Measurements from ENCODE around the gene PRM2.

The PRM2 gene

GRCh38 chr16:11248133-11248532, 28.1 kb downstream of the PRM2 start:
- no peak for DNase-seq (ENCODE audit: low read depth)

- DNase-seq (ENCODE audit: low read depth), result no peak
These were observed 30.3 kb downstream of the PRM2 start for GRCh38 chr16:11245988-11246387.

GRCh38 chr16:11245222-11245737, 31.0 kb downstream of the PRM2 start:
- DNase-seq (ENCODE audit: low read depth), result no peak

DNA sequence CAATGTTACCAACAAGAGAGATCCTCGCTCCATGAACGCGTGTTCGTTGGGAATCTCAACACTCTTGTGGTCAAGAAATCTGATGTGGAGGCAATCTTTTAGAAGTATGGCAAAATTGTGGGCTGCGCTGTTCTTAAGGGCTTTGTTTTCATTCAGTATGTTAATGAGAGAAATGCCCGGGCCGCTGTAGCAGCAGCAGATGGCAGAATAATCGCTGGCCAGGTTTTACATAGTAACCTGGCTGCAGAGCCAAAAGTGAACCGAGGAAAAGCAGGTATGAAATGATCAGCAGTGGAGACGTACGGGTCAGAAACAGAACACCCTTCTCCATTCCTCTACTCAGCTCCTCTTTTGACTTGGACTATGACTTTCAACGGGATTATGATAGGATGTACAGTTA, 33.6 kb downstream of the PRM2 start:
- no peak for DNase-seq (ENCODE audit: low read depth)

DNA sequence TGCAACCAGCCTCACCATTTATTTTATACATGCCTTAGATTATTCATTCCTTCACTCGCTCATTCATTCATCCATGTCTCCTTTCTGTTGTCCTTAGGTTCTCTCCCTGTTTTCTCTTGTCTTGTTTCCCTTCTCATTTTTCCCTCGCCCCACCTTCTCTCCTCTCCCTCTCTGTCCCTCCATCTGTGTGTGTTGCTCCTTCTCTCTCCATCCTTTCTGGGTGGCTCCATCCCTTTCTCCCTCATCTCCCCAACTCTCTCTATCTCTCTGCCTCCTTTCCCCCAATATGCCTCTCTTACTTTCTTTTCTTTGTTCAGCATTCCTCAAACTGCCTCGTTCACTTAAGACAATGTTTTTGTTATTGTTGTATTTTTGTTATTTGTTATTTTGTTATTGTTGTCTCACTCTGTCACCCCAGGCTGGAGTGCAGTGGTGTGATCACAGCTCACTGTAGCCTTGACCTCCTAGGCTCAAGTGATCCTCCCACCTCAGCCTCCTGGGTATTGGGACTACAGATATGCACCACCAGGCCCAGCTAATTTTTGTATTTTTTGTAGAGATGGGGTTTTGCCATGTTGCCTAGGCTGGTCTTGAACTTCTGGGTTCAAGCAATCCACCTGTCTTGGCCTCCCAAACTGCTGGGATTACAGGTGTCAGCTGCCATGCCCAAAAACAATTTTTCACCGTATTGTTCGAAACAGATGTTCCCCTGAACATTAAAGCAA, 34.6 kb downstream of the PRM2 start:
- DNase-seq (ENCODE audit: low read depth), result no peak

- no peak for DNase-seq (ENCODE audit: low read depth)
These were observed 35.4 kb downstream of the PRM2 start for GRCh38 chr16:11240636-11241473.

- DNase-seq (ENCODE audit: low read depth), result no peak
These were observed 36.3 kb downstream of the PRM2 start for GRCh38 chr16:11239644-11240632.

DNA sequence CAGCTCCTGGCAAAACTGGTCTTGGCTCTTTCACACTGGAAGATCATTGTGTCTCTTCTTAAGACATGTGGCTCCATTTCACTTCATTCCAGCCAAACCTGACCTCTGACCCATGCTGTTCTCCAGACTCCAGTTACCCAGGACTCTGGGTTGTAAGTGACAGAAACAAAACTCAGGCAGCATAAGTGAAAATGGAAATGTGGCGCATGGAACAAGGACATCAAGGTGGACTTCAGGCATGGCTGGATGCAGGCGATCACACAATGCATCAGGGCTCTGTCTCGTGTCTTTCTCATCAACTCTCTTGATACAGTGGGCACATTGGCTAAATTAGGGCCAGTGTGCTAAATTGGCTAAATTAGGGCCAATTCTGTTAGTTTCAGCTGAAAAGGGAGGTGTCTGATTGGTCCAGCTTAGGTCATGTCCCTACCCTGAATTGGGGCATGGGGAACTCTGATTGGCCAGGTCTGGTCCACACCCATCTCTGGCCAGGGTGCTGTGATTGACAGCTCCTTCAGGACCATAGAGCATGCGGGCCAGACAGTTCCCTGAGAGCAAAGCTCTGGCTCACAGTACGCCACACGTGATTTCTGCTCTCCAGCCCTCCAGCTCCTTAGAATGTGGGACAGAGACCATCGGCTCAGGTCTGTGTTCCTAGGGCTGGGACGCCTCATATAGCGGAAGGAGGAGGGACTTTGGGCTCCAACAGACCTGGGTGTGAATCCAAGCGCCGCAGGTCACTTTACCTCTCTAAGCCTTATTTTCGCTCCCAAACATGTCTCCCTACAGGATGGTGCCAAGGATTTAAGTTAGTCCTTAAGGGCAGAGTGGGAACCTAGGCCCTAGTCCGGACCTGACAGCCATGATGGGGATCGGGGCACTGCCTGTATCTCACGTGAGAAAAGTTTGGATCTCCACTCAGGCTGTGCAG, 37.7 kb downstream of the PRM2 start:
- no peak for DNase-seq (ENCODE audit: low read depth)

DNA sequence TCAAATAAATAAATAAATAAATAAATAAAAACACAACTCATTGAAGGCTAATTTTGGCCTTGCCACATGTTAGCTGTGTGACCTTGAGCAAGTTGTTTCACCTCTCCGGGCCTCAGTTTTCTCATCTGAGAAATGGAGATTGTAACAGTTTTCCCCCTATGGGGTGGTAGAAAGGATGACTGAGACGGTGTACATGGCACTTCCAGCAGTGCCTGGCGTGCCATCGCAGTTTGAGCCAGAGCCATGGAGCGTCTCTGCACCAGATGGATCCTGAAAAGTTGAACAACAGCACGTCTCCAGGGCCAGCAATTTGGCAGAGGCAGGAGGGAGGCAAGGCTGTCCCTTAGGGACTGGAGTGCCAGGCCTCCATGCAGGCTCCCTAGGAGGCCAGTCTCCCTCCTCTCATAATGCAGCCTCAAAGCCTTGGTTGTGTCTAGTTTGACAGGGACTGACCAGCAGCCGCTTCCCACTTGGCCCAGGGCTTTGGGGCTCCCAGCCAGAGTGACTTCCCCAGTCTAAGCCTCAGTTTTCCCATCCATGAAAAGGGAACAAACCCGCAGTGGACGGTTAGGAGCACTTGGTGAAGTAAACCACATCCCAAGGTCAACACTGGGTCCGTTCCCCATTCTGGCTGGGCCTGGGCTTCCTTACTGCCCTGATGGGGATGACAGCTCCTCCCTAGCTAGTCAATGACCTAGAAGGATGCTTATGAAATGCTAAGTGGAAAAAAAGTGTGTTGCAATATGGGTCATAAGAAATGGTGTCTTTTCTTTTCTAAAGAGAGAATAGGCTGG, 39.6 kb downstream of the PRM2 start:
- DNase-seq (ENCODE audit: low read depth), result no peak

DNA sequence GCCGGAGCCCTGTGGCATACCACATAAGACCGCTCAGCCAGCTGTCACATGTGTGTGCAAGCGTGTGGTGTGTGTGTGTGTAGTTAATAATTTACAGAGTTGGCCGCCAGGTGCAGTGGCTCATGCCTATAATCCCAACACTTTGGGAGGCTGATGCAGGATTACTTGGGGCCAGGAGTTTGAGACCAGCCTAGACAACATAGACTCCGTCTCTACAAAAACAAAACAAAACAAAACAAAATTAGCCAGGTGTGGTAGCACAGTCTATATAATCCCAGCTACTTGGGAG, 40.6 kb downstream of the PRM2 start:
- DNase-seq (ENCODE audit: low read depth), result no peak

- no peak for DNase-seq (ENCODE audit: low read depth)
These were observed 41.2 kb downstream of the PRM2 start for GRCh38 chr16:11234884-11235702.

GRCh38 chr16:11233727-11234376, 42.4 kb downstream of the PRM2 start:
- DNase-seq (ENCODE audit: low read depth), result peak; percentile 77

- DNase-seq (ENCODE audit: low read depth), result peak; percentile 83
These were observed 43.2 kb downstream of the PRM2 start for GRCh38 chr16:11232852-11233726.

GRCh38 chr16:11232302-11232851, 43.9 kb downstream of the PRM2 start:
- DNase-seq (ENCODE audit: low read depth), result no peak

DNA sequence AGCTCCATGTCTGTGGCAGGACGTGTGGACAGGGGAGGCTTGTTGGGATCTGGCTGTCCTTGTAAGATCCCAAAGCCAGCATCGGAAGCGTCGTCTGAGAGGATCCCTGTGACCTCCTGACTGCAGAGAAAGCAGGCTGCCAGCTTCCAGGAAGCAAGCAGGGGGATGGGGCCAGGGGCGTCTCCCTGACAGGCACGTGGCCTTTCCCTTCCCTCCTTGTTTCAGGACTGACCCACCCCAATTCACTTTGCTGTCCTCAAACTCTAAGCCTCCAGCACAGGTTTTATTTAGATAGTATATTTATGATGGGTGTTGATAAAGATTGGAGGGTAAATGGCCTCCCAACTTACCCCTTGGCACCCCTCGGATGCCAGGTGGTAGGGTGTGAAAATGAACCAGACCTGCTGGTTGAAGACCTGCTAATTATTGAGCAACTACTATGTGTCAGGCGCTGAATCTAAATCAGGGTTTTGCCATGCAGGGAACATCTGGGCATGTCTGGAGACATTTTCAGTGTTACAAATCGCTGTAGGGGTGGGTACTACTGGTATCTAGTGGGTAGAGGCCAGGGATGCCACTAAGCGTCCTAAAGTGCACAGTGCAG, 44.8 kb downstream of the PRM2 start:
- no peak for DNase-seq (ENCODE audit: low read depth)

- no peak for DNase-seq (ENCODE audit: low read depth)
These were observed 46.4 kb downstream of the PRM2 start for GRCh38 chr16:11229906-11230305.

DNA sequence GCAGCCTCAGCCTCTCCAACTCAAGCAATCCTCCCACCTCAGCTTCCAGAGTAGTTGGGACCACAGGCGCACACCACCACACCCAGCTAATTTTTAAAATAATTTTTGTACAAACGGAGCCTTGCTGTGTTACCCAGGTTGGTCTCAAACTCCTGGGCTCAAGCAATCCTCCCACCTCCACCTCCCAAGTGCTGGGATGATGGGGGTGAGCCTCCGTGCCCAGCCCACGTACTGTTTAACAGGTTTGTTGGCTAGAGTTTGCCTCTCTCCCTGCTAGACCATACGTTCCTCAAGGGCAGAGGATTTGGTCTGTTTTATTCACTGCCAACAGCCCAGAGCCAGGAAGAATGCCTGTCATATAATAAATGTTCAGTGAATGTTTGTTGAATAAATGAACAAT, 46.8 kb downstream of the PRM2 start:
- no peak for DNase-seq (ENCODE audit: low read depth)
